ENCODE measurements around the gene F3.

DNA sequence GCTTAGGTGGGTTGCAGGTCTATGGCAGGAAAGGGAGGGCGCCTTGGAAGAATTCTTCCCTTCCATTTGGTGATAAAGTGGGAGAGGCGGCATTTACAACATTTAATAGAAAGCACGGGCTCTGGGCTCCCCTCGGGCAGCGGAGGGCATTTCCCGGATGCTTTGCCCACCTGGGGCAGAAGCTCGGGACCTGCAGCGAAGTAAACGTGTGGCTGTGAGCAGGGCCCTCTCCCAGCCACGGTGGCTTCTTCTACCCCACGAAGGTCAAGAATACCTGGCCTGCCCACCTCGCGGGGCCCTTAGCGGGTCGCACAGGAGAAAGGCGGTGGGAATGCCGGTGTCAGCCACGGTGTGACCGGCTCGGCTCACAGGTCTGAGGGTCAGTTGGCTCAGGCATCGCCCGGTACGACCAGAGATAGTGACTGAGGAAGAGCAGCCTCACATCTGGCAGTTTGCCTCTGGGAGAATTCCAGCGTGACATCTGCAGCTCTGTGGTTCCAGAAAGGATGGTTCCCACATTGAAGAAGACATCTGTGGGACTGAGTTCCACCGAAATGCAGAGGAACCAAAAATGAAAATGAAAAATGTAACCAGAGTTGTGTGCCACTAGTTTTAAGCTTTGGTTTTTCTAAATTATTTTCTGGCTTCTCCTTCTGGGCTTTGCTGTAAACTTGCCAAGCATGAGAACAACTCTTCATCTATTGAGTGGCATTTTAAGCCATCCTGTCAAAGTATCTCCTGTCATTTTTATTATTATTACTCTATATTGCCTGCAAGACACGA, 720 bp upstream of the F3 start:
- no peak for TF ChIP-seq POLR2AphosphoS5 (IDR thresholded peaks at IDR 0.05; ENCODE audit: low read depth)
- TF ChIP-seq, protein P1, sequence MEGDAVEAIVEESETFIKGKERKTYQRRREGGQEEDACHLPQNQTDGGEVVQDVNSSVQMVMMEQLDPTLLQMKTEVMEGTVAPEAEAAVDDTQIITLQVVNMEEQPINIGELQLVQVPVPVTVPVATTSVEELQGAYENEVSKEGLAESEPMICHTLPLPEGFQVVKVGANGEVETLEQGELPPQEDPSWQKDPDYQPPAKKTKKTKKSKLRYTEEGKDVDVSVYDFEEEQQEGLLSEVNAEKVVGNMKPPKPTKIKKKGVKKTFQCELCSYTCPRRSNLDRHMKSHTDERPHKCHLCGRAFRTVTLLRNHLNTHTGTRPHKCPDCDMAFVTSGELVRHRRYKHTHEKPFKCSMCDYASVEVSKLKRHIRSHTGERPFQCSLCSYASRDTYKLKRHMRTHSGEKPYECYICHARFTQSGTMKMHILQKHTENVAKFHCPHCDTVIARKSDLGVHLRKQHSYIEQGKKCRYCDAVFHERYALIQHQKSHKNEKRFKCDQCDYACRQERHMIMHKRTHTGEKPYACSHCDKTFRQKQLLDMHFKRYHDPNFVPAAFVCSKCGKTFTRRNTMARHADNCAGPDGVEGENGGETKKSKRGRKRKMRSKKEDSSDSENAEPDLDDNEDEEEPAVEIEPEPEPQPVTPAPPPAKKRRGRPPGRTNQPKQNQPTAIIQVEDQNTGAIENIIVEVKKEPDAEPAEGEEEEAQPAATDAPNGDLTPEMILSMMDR (IDR thresholded peaks at IDR 0.05; ENCODE audit: insufficient read depth, low read length), result no peak
- TF ChIP-seq GABPA (IDR thresholded peaks at IDR 0.05; ENCODE audit: low read depth), result no peak
- TF ChIP-seq SPI1 (IDR thresholded peaks at IDR 0.05; ENCODE audit: borderline replicate concordance, low read depth), result no peak

Data from HL-60 (cell line).